ENCODE data around the gene GSE1.

The GSE1 gene

GRCh38 chr16:85645021-85645589, 32.0 kb downstream of the GSE1 start:
- DNase-seq (ENCODE audit: low read depth), result no peak
- H3K4me3 ChIP-seq (ENCODE audit: low read depth, low read length), result no peak overlapping the region
- TF ChIP-seq, protein P1, sequence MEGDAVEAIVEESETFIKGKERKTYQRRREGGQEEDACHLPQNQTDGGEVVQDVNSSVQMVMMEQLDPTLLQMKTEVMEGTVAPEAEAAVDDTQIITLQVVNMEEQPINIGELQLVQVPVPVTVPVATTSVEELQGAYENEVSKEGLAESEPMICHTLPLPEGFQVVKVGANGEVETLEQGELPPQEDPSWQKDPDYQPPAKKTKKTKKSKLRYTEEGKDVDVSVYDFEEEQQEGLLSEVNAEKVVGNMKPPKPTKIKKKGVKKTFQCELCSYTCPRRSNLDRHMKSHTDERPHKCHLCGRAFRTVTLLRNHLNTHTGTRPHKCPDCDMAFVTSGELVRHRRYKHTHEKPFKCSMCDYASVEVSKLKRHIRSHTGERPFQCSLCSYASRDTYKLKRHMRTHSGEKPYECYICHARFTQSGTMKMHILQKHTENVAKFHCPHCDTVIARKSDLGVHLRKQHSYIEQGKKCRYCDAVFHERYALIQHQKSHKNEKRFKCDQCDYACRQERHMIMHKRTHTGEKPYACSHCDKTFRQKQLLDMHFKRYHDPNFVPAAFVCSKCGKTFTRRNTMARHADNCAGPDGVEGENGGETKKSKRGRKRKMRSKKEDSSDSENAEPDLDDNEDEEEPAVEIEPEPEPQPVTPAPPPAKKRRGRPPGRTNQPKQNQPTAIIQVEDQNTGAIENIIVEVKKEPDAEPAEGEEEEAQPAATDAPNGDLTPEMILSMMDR (conservative IDR thresholded peaks at IDR 0.05; ENCODE audit: low read depth, low read length), result no peak

GRCh38 chr16:85646358-85646907, 33.3 kb downstream of the GSE1 start:
- DNase-seq (ENCODE audit: low read depth), result no peak
- TF ChIP-seq, protein P1 (conservative IDR thresholded peaks at IDR 0.05; ENCODE audit: low read depth, low read length), result peak; percentile 8
- H3K4me3 ChIP-seq (ENCODE audit: low read depth, low read length), result no peak overlapping the region

GRCh38 chr16:85646976-85647375, 33.9 kb downstream of the GSE1 start:
- no peak for DNase-seq (ENCODE audit: low read depth)
- TF ChIP-seq, protein P1 (conservative IDR thresholded peaks at IDR 0.05; ENCODE audit: low read depth, low read length), result no peak
- H3K4me3 ChIP-seq (ENCODE audit: low read depth, low read length), result no peak overlapping the region

- H3K4me3 ChIP-seq (ENCODE audit: low read depth, low read length), result no peak overlapping the region
- DNase-seq (ENCODE audit: low read depth), result no peak
- TF ChIP-seq, protein P1 (conservative IDR thresholded peaks at IDR 0.05; ENCODE audit: low read depth, low read length), result no peak
Measured at GRCh38 chr16:85648070-85648714, 35.1 kb downstream of the GSE1 start.

DNA sequence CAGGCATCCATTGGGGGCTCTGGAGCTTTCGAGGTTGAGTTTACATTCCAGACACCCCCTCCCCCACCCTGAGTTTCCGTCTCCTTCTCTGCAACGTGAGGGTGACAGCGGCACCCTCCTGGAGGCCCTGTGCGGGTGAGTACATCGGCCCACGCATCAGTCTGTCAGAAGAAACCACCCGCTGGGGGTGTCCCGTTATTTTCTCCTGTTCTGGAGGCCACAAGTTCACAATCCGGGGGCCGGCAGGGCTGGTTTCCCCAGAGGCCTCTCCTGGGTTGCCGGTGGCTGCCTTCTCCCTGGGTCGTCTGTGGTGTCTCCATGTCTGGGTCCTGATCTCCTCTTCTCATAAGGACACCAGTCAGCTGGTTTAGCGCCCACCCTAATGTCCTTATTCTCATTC, 35.7 kb downstream of the GSE1 start:
- DNase-seq (ENCODE audit: low read depth), result no peak

GRCh38 chr16:85649411-85650134, 36.5 kb downstream of the GSE1 start:
- TF ChIP-seq, protein P1 (conservative IDR thresholded peaks at IDR 0.05; ENCODE audit: low read depth, low read length), result no peak
- no peak overlapping the region for H3K4me3 ChIP-seq (ENCODE audit: low read depth, low read length)
- no peak for DNase-seq (ENCODE audit: low read depth)

More for the DNA sequence above, 35.7 kb downstream of the GSE1 start:
- TF ChIP-seq, protein P1 (conservative IDR thresholded peaks at IDR 0.05; ENCODE audit: low read depth, low read length), result no peak
- H3K4me3 ChIP-seq (ENCODE audit: low read depth, low read length), result no peak overlapping the region
